Measurements from ENCODE around the gene CAPZA2.

CAPZA2 gene

DNA sequence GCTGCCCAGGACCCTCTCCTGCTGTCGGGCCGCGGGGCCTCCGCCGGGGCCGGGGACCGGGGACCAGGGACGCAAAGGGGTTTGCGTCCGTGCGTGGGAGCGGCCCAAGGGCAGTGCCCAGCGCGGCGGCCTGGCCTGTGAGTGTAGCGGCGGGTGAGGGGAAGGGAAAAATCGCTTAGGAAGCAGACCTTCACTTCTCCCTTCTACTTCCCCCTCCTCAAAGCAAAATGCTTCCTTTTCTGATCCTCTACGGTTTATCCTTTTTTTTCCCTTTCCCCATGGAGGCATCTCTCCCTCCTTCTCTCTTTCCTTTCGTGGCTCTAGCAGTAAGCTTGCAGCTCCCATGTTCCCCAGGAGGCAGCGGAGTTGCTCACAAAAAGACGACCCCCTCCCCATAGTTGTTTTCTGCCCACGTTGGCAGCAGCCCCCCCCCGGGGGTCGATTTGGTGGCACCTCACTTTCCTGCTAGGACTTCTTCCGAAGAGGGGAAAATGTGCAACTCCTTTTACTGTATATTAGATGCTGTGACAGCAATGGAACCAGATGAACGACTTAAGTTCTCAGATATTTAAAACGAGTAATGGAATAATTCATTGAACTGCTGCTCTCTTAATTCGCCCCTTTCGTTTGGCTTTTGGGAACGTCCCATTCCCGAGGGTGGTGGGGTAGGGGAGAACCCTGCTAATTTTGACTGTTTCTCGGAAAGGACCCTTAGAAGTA is 724 bp downstream of the CAPZA2 start:
- DNase-seq, result peak in 1 of 2 experiments; percentile 32

DNA sequence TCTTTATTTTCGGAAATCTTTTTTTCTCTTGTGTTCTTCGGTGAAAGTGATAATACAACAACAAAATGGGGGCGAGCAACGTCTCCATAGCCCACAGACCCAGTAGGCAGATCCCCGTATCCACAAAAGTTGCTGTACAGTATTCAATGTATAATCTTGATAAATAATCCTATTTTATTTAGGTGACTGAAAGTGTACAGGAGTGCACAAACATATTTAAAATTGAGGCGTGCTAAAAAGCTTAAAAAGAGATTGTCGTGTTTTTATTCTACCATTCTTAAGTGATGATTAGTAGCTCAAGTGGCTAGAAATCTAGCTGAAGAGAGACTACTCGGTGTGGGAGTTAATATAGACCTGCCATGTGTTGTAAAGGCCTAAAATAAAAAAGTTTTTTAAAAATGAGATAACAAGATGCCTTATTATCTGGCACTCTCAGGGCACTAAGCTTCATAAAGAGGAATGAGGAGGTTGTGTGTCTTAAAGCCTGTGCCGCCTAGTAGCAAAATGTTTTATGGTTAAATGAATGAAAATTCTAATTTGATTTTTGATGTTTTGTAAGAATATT is 1.6 kb downstream of the CAPZA2 start:
- no peak for DNase-seq

- DNase-seq, result no peak
Measured at GRCh38 chr7:116871061-116871700, 8.8 kb downstream of the CAPZA2 start.

DNA sequence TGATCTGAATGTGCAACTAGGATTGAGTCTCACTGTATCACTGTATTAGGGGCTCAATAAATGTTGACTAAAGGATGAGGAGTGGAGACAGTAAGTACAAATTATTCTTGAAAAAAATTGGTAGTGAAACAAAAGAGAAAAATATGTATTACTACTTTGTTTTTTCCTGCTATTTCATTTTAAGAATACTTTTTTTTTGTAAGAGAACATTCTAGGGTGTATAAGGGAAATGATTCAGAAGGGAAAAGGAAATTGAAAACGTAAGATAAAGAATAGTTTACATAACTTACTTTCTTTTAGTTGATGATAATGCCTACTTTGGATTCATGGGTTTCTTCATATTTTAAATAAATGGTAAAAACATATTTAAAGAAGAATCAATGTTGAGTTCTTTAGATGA is 9.6 kb downstream of the CAPZA2 start:
- DNase-seq, result no peak

DNA sequence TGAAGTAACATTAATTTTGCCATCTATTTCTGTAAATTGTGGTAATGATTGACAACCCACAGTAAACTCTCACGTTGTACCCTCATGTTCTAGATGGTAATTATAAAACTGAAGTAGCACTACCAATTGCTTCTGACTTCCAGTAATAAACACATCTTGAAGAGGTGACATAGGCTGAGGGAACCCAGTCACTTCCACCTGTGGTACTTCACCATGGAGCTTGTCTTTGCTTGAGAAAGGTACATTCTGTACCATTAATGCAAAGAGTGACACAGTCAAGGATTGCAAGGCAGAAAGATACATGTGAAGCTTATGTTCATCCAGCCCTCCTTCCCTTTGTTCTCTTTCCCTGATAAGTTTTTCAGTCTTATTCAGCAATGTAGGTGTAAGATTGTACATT is 11.2 kb downstream of the CAPZA2 start:
- no peak for DNase-seq

DNA sequence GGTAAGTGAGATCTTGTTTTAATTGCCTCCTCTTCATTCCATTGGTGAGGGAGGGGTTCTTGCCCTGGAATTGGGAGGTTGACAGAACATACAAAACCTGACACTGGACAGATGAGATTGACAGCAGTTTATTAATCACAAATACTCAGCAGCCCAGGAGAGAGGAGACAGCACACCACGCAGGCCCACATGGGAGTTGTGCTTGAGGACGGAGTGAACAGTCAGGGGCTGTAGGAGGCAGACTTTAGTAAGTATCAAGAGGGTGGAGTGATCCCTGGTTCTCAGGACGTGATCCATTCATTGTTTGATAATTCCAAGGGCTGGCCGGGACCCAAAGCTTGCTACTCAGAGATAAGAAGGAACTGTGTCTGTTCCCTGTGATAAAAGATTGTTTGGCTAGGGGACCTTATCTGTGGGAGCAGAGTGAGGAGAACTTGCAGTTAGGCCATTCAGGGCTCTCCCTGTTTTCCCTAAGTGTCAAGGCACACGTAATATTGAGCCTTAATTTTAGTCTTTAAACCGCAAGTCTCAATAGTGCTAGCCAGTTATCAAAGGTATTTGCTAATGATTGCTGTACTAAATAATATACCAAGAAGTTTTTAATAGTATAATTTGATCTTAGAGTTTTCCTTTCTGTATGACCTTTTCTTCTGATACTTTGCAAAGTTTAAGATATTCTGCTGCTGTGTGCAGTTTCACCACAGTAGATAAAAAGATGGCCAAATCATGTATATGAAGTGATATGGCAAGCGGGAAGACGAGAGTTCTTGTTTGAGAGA is 14.5 kb downstream of the CAPZA2 start:
- no peak for DNase-seq

GRCh38 chr7:116877443-116878217 is 15.2 kb downstream of the CAPZA2 start:
- DNase-seq, result no peak

DNA sequence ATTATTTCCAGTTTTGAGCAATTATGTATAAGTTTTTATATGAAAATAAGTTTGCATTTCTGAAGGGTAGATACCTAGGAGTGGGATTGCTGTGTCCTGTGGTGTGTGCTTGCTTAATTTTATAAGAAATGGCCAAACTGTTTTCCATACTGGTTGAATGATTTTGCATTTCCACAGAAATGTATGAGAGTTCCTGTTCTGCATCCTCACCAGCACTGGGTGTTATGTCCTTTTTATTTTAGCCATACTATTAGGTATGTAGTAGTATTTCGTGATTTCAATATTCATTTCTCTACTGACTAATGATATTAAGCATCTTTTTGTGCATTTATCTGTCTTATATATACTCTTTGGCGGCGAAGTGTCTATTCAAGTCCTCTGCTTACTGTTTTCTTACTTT is 22.3 kb downstream of the CAPZA2 start:
- DNase-seq, result no peak

- no peak for DNase-seq
Measured at GRCh38 chr7:116885724-116886123, 23.3 kb downstream of the CAPZA2 start.

GRCh38 chr7:116886543-116887156 is 24.3 kb downstream of the CAPZA2 start:
- DNase-seq, result no peak

DNA sequence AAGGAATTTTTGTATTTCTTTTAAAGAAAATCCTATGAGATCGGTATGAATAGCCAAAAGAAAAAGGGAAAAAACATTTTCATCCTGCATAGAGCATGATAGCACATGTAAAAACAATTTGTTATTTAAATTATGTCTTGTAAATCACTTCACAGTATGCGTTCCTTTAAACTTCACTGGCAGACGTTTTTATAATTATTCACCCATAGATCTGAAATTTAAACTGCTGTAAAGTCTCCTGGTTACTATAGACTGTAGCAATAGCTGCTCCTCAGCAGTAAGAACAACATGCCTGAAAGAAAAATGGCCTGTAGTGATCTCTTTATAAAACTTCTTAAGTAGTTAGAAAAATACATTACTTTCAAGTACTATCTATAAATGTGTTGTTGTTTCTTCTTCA is 26.5 kb downstream of the CAPZA2 start:
- no peak for DNase-seq

DNA sequence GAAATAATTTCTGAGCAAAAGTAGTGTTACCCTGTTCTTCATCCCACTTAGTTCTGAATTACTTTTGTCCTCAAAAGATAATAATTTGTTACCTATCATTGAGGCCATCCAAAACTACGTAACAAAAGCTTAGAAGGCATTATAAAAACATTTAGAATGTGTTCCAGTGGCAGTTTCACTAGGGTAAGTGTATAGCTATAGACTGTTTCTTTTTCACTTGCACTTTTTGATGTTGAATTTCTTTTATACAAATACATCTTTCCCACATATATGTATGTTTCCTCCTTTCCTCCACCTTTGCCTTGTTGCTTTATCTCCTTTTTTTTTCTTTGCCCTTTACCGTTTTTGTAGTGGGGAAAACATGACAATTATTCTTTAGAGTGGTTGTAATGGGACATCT is 33.5 kb downstream of the CAPZA2 start:
- DNase-seq, result no peak

- no peak for DNase-seq
Measured at GRCh38 chr7:116897661-116898060, 35.3 kb downstream of the CAPZA2 start.

- DNase-seq, result no peak
Measured at GRCh38 chr7:116899308-116899707, 36.9 kb downstream of the CAPZA2 start.

DNA sequence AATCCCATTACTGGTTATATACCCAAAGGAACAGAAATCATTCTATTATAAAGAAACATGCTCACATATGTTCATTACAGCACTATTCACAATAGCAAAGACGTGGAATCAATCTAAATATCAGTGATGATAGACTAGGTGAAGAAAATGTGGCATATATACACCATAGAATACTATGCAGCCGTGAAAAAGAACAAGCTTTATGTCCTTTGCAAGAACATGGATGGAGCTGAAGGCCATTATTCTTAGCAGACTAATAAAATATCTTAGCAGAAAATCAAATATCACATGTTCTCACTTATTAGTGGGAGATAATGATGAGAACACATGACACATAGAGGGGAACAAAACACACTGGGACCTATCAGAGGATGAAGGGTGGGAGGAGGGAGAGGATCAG is 38.8 kb downstream of the CAPZA2 start:
- no peak for DNase-seq

DNA sequence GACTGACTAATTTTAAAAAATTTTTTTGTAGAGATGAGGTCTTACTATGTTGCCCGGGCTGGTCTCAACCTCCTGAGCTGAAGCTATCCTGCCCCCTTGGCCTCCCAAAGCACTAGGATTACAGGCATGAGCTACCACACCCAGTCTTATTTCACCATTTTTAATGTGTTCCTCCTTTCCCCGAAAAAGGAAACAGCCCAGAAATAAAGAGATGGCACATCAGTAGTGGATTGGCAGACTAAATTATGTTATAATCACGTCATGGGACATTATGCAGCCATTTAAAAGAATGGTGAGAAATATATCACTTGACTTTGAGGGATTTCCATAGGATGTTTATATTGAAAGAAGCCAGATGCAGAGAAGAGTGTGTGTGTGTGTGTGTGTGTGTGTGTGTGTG is 40.5 kb downstream of the CAPZA2 start:
- DNase-seq, result no peak

DNA sequence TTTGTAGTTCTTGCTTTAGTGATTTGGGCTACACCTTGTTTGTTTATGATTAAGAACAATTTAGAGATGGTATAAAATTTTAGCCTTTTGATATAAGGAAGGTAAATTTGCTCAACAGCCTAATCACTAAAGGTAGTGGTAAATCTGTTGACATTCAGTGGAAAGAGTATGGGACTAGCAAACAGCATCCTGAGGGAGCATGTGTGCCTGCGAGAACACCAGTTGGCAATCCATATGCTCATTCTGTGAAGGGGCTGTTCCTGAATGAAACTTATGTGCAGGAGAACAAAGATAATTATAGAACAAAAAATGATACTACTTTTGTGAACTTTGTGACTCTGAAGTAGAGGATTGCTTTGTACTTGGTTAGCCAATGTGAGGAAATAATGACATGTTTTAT is 44.0 kb downstream of the CAPZA2 start:
- DNase-seq, result no peak

- DNase-seq, result no peak
Measured at GRCh38 chr7:116910383-116910782, 48.0 kb downstream of the CAPZA2 start.

- DNase-seq, result no peak
Measured at GRCh38 chr7:116911801-116912200, 49.4 kb downstream of the CAPZA2 start.

DNA sequence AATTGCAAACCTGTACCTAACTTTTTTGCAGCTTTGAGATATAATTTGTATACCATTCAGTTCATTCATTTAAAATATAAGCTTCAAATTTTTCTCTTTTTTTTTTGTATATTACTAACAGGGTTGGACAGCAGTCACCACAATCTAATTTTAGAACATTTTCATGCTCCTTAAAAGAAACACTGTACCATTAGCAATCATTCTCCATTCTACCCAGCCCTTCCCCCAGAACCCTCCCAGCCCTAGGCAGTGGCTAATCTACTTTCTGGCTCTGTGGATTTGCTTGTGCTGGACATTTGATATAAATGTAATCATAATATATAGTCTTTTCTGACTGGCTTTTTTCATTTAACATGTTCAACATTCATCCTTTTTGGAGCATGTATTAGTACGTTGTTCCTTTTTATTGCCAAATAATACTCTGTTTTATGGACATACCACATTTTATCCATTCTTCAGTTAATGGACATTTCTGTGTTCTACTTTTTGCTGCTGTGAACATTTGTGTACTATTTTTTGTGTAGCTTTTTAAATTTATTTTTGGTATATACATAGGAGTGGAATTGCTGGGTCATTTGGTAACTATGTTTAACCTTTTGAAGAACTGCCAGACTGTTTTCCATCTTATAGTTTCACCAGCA is 50.0 kb downstream of the CAPZA2 start:
- DNase-seq, result no peak

DNA sequence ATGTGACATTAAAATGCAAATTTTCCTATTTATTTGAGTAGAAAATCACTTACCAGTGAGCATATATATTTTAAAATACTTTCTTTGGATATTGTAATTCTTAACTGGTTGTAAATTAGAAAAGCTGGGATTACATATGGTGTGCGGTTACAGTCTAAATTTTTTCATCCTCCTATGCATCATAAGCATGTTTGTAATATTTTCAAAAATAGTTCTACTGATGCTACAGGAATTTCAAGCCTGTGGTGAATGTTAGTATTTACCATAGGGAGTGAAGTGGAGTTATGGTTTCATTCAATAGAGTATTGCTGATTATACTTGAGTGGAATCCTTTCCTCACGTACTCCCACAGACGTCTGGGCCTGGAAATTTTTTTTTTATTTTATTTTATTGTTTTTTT is 56.3 kb downstream of the CAPZA2 start:
- no peak for DNase-seq

DNA sequence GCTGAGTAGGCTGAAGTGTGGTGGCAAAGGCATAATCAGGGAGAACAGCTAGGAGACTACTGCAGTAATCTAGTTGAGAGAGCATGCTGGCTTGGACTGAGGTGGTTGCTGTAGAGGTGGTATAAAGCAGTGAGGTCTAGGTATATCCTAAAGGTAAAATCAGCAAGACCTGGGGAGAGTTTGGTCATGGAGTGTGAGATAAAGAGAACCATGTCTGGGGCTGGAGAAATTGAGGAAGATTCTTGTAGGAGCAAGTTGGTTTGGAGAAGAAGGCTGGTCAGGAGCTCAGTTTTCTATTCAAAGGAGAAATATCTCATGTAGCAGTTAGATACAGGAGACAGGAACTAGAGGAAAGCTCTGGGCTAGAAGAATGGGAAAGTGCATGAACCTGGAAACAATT is 58.0 kb downstream of the CAPZA2 start:
- DNase-seq, result no peak

All from NCI-H1930 (cell line).